Heart left ventricle (tissue), 13 donors: Measurements from ENCODE around the gene RPL6.

Source experiments
- CTCF ChIP-seq, 12 donors: fragments of 200-600 bp; sonication (generic) in 4 of 12; IDR thresholded peaks; one replicate each; pipeline versions ENCODE4 v1.5.0 to v1.8.0; 2018 to 2022; ENCODE audit warnings: antibody characterized with exemption in 12 of 12, mild to moderate bottlenecking in 5 of 12
- POLR2A ChIP-seq, 2 donors: fragments of 450-650 bp; IDR thresholded peaks; one replicate each; pipeline ENCODE4 v1.6.1; 2017; ENCODE audit warnings: antibody characterized with exemption in 2 of 2, mild to moderate bottlenecking in 2 of 2, moderate library complexity in 2 of 2
- donor health status: ischemic (EF 13 %, LVEDD 7.1; RV severe dilation, severe dysfunction).
- donor health status: DM: no; HTN: yes; CAD: no.
- donor health status: DM: no; HTN: no; CAD: no.
- donor health status: ischemic (EF 25% LVEDD 6.9; RV normal size, moderate dysfunction).
- donor health status: ischemic (EF 25% LVEDD 5.7; RV mildly dilated, moderate dysfunction).
- donor health status: ischemic (EF 35%, LVEDD 5.7; RV mildly dilated, moderate dysfunction).
- donor health status: nonischemic (EF 11% LVEDD 7.7; RV severe dilation, severe dysfunction).
- donor health status: DM: yes; HTN: yes; CAD: no.
- donor health status: PGD.
- donor health status: ischemic (EF 29% LVEDD 5.4; RV normal size, mild dysfunction).
- donor health status: nonischemic (EF 23%, LVEDD 6.1; RV moderate dilation, normal function).

DNA sequence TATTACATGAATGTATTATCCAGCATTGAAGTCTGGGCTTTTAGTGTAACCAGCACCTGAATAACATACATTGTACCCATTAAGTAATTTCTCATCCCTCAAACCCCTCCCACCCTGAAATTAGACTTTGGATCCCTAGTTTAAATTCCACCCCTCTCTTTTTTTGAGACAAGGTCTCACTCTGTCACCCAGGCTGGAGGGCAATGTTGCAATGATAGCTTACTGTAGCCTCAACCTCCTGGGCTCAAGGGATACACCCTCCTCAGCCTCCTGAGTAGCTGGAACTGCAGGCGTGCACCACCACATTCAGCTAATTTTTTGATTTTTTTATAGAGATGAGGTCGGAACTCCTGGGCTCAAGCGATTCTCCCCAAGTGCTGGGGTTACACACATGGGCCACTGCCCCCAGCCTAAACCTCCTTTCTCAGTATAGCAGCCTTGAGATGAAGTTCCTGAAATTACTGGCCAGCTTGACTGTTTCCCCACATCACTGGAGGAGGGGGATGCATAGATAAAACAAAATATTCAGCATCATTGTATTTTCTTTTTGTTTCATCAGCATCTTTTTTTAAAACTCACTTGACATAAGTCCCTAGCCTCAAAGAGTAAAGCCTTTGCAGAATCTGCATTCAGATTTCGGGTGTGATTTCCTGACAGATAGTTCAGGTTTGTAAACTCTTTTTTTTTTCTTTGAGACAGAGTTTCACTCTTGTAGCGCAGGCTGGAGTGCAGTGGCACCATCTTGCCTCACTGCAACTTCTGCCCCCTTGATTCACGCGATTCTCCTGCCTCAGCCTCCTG, 16.4 kb upstream of the RPL6 start:
- TF ChIP-seq CTCF (IDR thresholded peaks at IDR 0.05) (no peak), POLR2A (IDR thresholded peaks at IDR 0.05) (no peak)
